Measurements from ENCODE around the gene GPR176. TPM values are rescaled to one million over a fixed set of nuclear protein-coding genes. Genes with fewer than 3 reads are reported as not detected.

Gene GPR176
- total RNA-seq, 1 donor from 2014 or later: 3.8 TPM

- H3K4me3 Mint-ChIP-seq: no peak overlapping the region
- TF ChIP-seq CTCF (IDR thresholded peaks at IDR 0.05; ENCODE audit: unreplicated experiment): no peak
- no peak for DNase-seq (ENCODE audit: low spot score in 2 of 2, unreplicated experiment in 2 of 2)
- H3K27ac Mint-ChIP-seq: no peak overlapping the region
- H3K36me3 Mint-ChIP-seq: no peaks in the 10 kb centered on the region
- H3K4me1 Mint-ChIP-seq: no peaks in the 10 kb centered on the region
- H3K9me3 Mint-ChIP-seq: peaks cover 13% of the 10 kb centered on the region
- no peaks in the 10 kb centered on the region for H3K27me3 Mint-ChIP-seq (ENCODE audit: low read depth)
Measured at GRCh38 chr15:39859636-39860035, 60.4 kb downstream of the GPR176 start.

- Mint-ChIP-seq H3K4me3 (no peak overlapping the region), H3K9me3 (peaks cover 6% of the 10 kb centered on the region), H3K36me3 (no peaks in the 10 kb centered on the region), H3K4me1 (no peaks in the 10 kb centered on the region), H3K27ac (no peak overlapping the region), H3K27me3 (ENCODE audit: low read depth) (no peaks in the 10 kb centered on the region)
- DNase-seq (ENCODE audit: low spot score in 2 of 2, unreplicated experiment in 2 of 2): no peak
- TF ChIP-seq CTCF (IDR thresholded peaks at IDR 0.05; ENCODE audit: unreplicated experiment): no peak
Measured at GRCh38 chr15:39857132-39857531, 62.9 kb downstream of the GPR176 start.

- no peak for DNase-seq (ENCODE audit: low spot score in 2 of 2, unreplicated experiment in 2 of 2)
- peaks cover 6% of the 10 kb centered on the region for H3K9me3 Mint-ChIP-seq
- H3K36me3 Mint-ChIP-seq: no peaks in the 10 kb centered on the region
- H3K27me3 Mint-ChIP-seq (ENCODE audit: low read depth): no peaks in the 10 kb centered on the region
- no peak overlapping the region for H3K27ac Mint-ChIP-seq
- TF ChIP-seq CTCF (IDR thresholded peaks at IDR 0.05; ENCODE audit: unreplicated experiment): no peak
- peaks cover 2% of the 10 kb centered on the region for H3K4me1 Mint-ChIP-seq
- no peak overlapping the region for H3K4me3 Mint-ChIP-seq
Measured at GRCh38 chr15:39856357-39856756, 63.7 kb downstream of the GPR176 start.

DNA sequence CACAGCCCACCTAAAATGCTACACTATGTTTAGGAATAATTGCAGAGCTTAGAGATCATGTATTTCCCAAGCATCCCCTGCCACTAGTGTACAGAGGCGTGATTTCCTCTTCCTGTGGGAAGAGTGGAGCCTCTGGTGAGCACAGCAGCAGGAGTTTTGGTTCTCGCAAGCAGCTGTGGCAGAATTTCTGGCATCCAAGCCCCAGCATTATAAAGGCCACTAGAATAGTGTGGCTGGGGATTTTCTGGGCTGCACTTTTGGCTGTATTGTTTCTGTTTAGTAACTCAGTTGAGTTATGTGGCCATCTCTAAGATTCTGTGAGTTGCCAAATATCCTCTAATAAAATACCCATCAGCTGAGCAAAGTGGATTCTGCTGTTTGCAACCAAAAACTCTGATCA, 64.7 kb downstream of the GPR176 start:
- H3K27me3 Mint-ChIP-seq (ENCODE audit: low read depth): no peaks in the 10 kb centered on the region
- H3K9me3 Mint-ChIP-seq: peaks cover 6% of the 10 kb centered on the region
- no peak overlapping the region for H3K27ac Mint-ChIP-seq
- DNase-seq (ENCODE audit: low spot score in 2 of 2, unreplicated experiment in 2 of 2): no peak
- no peak for TF ChIP-seq CTCF (IDR thresholded peaks at IDR 0.05; ENCODE audit: unreplicated experiment)
- no peaks in the 10 kb centered on the region for H3K36me3 Mint-ChIP-seq
- no peak overlapping the region for H3K4me3 Mint-ChIP-seq
- H3K4me1 Mint-ChIP-seq: peaks cover 2% of the 10 kb centered on the region

- Mint-ChIP-seq H3K4me1 (peaks cover 2% of the 10 kb centered on the region), H3K4me3 (no peak overlapping the region), H3K27me3 (ENCODE audit: low read depth) (no peaks in the 10 kb centered on the region), H3K9me3 (peaks cover 6% of the 10 kb centered on the region), H3K27ac (no peak overlapping the region), H3K36me3 (no peaks in the 10 kb centered on the region)
- DNase-seq (ENCODE audit: low spot score in 2 of 2, unreplicated experiment in 2 of 2): no peak
- no peak for TF ChIP-seq CTCF (IDR thresholded peaks at IDR 0.05; ENCODE audit: unreplicated experiment)
Measured at GRCh38 chr15:39854161-39854560, 65.9 kb downstream of the GPR176 start.

DNA sequence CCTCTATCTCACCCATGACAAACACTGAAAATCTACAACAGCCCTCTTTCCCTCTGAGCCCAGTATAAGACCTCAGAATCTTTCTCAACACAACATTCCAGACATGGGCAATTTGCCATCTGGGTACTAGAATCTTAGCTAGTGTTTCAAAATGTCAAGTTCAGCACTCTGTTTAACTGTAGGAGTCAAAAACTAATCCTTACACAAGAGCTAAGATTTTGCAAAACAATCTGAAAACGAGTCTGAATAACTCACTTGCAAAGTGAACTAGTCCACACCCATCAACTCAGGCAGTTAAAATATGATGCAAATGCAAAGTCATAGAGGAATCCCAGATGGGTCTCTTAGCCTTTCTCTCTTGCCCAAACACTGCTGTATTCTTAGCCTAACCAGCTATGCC, 67.8 kb downstream of the GPR176 start:
- DNase-seq (ENCODE audit: low spot score in 2 of 2, unreplicated experiment in 2 of 2): no peak
- Mint-ChIP-seq H3K4me1 (peaks cover 2% of the 10 kb centered on the region), H3K27ac (no peak overlapping the region), H3K36me3 (no peaks in the 10 kb centered on the region), H3K4me3 (no peak overlapping the region), H3K9me3 (no peaks in the 10 kb centered on the region), H3K27me3 (ENCODE audit: low read depth) (no peaks in the 10 kb centered on the region)
- no peak for TF ChIP-seq CTCF (IDR thresholded peaks at IDR 0.05; ENCODE audit: unreplicated experiment)

All from mesothelial cell of epicardium (in vitro differentiated cells).